MCF 10A (cell line): ENCODE results near the gene GALNT13. TPM values are rescaled to one million over a fixed set of nuclear protein-coding genes. Genes with fewer than 3 reads are reported as not detected.

Source experiments
- BruUV-seq: library from RNA; stranded (reverse); fragments of 400-500 nt; replicated peaks from 2 replicates; lab custom pipeline; 2021; lab: Mats Ljungman, UMichigan
- CTCF ChIA-PET: fragments of 300-600 bp; sonication (Branson Sonifier 250); formaldehyde crosslinking; extraction: SDS; loops from one replicate; lab custom pipeline; 2021; ENCODE audit warnings: antibody characterized with exemption, inconsistent platforms; lab: Yijun Ruan, JAX
- POLR2A ChIA-PET: fragments of 300-600, 350-650 bp; sonication (Branson Sonifier 250); formaldehyde crosslinking; extraction: SDS; loops from one replicate; lab custom pipeline; 2020; ENCODE audit warnings: antibody characterized with exemption, inconsistent platforms; lab: Yijun Ruan, JAX
- DNase-seq: peaks from one replicate; pipeline ENCODE4 v3.0.0-alpha.2; 2018; ENCODE audit not compliant: unreplicated experiment
- H3K27ac Mint-ChIP-seq: one replicate; pipeline ENCODE4 v1.8.0; 2022; ENCODE audit warnings: mild to moderate bottlenecking, low read depth, mixed read lengths; ENCODE audit not compliant: unreplicated experiment
- H3K27me3 Mint-ChIP-seq: one replicate; pipeline ENCODE4 v1.8.0; 2022; ENCODE audit warnings: mixed read lengths; ENCODE audit not compliant: insufficient read depth, unreplicated experiment
- H3K36me3 Mint-ChIP-seq: one replicate; pipeline ENCODE4 v1.8.0; 2022; ENCODE audit warnings: mild to moderate bottlenecking, moderate library complexity, mixed read lengths; ENCODE audit not compliant: insufficient read depth, unreplicated experiment
- H3K4me1 Mint-ChIP-seq: one replicate; pipeline ENCODE4 v1.8.0; 2022; ENCODE audit warnings: mixed read lengths; ENCODE audit not compliant: insufficient read depth, unreplicated experiment
- H3K4me3 Mint-ChIP-seq: one replicate; pipeline ENCODE4 v1.8.0; 2022; ENCODE audit warnings: mild to moderate bottlenecking, moderate library complexity, mixed read lengths; ENCODE audit not compliant: unreplicated experiment
- H3K9me3 Mint-ChIP-seq: one replicate; pipeline ENCODE4 v1.8.0; 2022; ENCODE audit warnings: mixed read lengths; ENCODE audit not compliant: unreplicated experiment
- CTCF ChIP-seq: fragments of 200-600 bp; IDR thresholded peaks from one replicate; pipeline ENCODE4 v1.8.0; 2022; ENCODE audit warnings: antibody characterized with exemption, mild to moderate bottlenecking; ENCODE audit not compliant: unreplicated experiment
- intact Hi-C: fragments of 100-400 bp; cut with micrococcal nuclease; formaldehyde crosslinking; loops from 2 replicates; pipeline ENCODE4 v1.14.1; 2022
- total RNA-seq: library from RNA; stranded (reverse); gene quantifications from 2 replicates; pipeline ENCODE4 v1.2.3, GENCODE V29; 2022

GALNT13 gene
- total RNA-seq, 1 experiment from 2014 or later, result 0.54 TPM

- no peaks in the 10 kb centered on the region for H3K36me3 Mint-ChIP-seq
- DNase-seq, result no peak
- POLR2A ChIA-PET, result no interaction called here
- H3K27me3 Mint-ChIP-seq, result peaks cover 34% of the 10 kb centered on the region
- intact Hi-C loops, result no loop called here
- no peak for TF ChIP-seq CTCF
- no peak overlapping the region for H3K4me3 Mint-ChIP-seq
- CTCF ChIA-PET, result no interaction called here
- no peak overlapping the region for H3K27ac Mint-ChIP-seq
- no peaks in the 10 kb centered on the region for H3K9me3 Mint-ChIP-seq
- no TSS peak for BruUV-seq
- H3K4me1 Mint-ChIP-seq, result no peaks in the 10 kb centered on the region
These were observed 496.4 kb downstream of the GALNT13 start for GRCh38 chr2:154368153-154368552.

DNA sequence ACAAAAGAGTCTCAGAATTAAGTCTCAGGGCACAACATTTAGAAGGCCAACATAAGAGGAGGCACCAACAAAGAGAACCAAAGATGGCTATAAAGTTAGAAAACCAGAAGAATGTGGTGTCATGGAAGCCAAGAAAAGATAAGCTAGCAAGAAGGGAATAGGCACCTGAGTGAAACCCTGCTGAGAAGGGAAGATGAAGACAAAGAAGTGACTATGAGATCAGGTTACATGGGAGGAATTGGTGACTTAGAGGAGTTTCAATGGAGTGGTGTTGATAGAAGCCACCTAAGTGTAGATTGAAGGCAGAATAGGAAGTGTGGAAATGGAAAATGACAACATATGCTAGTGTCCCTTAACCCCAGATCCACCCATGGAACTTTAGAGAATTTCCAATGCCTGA lies 499.2 kb downstream of the GALNT13 start:
- no peak for TF ChIP-seq CTCF
- no peaks in the 10 kb centered on the region for H3K36me3 Mint-ChIP-seq
- H3K4me1 Mint-ChIP-seq, result peaks cover 8% of the 10 kb centered on the region
- no peaks in the 10 kb centered on the region for H3K9me3 Mint-ChIP-seq
- ChIA-PET POLR2A (no interaction called here), CTCF (no interaction called here)
- H3K27me3 Mint-ChIP-seq, result peaks cover 59% of the 10 kb centered on the region
- no peak for DNase-seq
- H3K4me3 Mint-ChIP-seq, result no peak overlapping the region
- H3K27ac Mint-ChIP-seq, result no peak overlapping the region
- intact Hi-C loops, result loop anchor here (10.0 kb wide), 3 partner anchors 886 to 1626 kb away; no protein-coding TSS in a partner anchor
- BruUV-seq, result no TSS peak

DNA sequence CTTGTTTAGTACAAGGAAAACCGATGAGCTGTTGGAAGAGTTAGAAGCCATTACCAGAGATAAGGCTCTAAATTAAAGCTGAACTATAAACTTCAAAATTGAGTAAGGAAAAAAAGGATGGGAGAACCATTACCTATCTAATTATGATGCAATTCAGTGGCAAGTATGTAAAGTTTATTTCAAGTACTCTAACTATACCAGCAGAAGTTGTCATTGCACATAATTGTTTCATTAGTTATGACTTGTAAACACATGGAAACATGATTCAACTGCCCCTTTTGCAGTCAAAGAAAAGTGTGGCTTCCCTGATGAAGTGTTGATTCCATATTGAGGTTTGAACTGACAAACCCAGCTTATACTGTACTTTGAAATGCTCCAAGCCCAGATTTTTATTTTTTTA lies 502.7 kb downstream of the GALNT13 start:
- TF ChIP-seq CTCF, result no peak

GRCh38 chr2:154375579-154375931 lies 503.8 kb downstream of the GALNT13 start:
- peak; percentile 60 for DNase-seq
- Mint-ChIP-seq H3K36me3 (no peaks in the 10 kb centered on the region), H3K4me3 (peak overlapping the region; percentile 52), H3K27ac (no peak overlapping the region), H3K9me3 (no peaks in the 10 kb centered on the region), H3K4me1 (peaks cover 8% of the 10 kb centered on the region), H3K27me3 (peaks cover 63% of the 10 kb centered on the region)
- intact Hi-C loops, result loop anchor here (1.0 to 10.0 kb wide), 7 partner anchors 503 to 1631 kb away; partner anchors contain the start of gene GALNT13
- ChIA-PET CTCF (interaction anchor here (0.6 to 4.0 kb wide), 17 partner anchors 12 to 1654 kb away, joined by 3 to 22 read pairs (median 3); partner anchors contain the start of gene RPRM), POLR2A (no interaction called here)
- no TSS peak for BruUV-seq
- peak; percentile 65 for TF ChIP-seq CTCF

More for the DNA sequence above, 502.7 kb downstream of the GALNT13 start:
- BruUV-seq, result no TSS peak
- Mint-ChIP-seq H3K27ac (no peak overlapping the region), H3K36me3 (no peaks in the 10 kb centered on the region), H3K4me1 (peaks cover 8% of the 10 kb centered on the region), H3K27me3 (peaks cover 75% of the 10 kb centered on the region), H3K4me3 (no peak overlapping the region), H3K9me3 (no peaks in the 10 kb centered on the region)
- intact Hi-C loops, result loop anchor here (10.0 kb wide), 3 partner anchors 890 to 1630 kb away; no protein-coding TSS in a partner anchor
- ChIA-PET CTCF (interaction anchor here (0.6 to 4.0 kb wide), 12 partner anchors 10 to 1040 kb away, joined by 3 to 22 read pairs (median 3); no protein-coding TSS in a partner anchor), POLR2A (interaction anchor here (0.7 kb wide), 1 partner anchor 101 kb away, joined by 3 read pairs; no protein-coding TSS in a partner anchor)
- no peak for DNase-seq
